Osteocyte (in vitro differentiated cells): ENCODE data around the gene DBNDD1. TPM values are rescaled to one million over a fixed set of nuclear protein-coding genes. Genes with fewer than 3 reads are reported as not detected.

ENCODE experiments used
- DNase-seq: peaks from one replicate; pipeline ENCODE4 v3.0.0; 2021; ENCODE audit warnings: mixed read lengths; ENCODE audit not compliant: unreplicated experiment; ENCODE audit errors: extremely low spot score
- H3K27ac Mint-ChIP-seq: one replicate; pipeline ENCODE4 v1.8.0; 2021; ENCODE audit warnings: mild to moderate bottlenecking, mixed read lengths; ENCODE audit not compliant: unreplicated experiment
- H3K27me3 Mint-ChIP-seq: one replicate; pipeline ENCODE4 v1.8.0; 2021; ENCODE audit warnings: mixed read lengths; ENCODE audit not compliant: unreplicated experiment
- H3K36me3 Mint-ChIP-seq: one replicate; pipeline ENCODE4 v1.8.0; 2021; ENCODE audit warnings: mixed read lengths; ENCODE audit not compliant: unreplicated experiment
- H3K4me1 Mint-ChIP-seq: one replicate; pipeline ENCODE4 v1.8.0; 2021; ENCODE audit warnings: mixed read lengths; ENCODE audit not compliant: unreplicated experiment
- H3K4me3 Mint-ChIP-seq: one replicate; pipeline ENCODE4 v1.8.0; 2021; ENCODE audit warnings: mild to moderate bottlenecking, moderate library complexity, mixed read lengths; ENCODE audit not compliant: unreplicated experiment
- H3K9me3 Mint-ChIP-seq: one replicate; pipeline ENCODE4 v1.8.0; 2021; ENCODE audit warnings: mixed read lengths; ENCODE audit not compliant: unreplicated experiment
- total RNA-seq: library from RNA; stranded (reverse); gene quantifications from 2 replicates; pipeline ENCODE4 v1.2.1, GENCODE V29; 2021
- TF ChIP-seq, protein P1 (sequence below): fragments of 200-600 bp; sonication (generic); IDR thresholded peaks from 2 replicates; pipeline ENCODE4 v1.5.0; 2021; ENCODE audit warnings: antibody characterized with exemption, mild to moderate bottlenecking, moderate library complexity

Gene DBNDD1
- total RNA-seq, 1 donor from 2014 or later, result 0.78 TPM

DNA sequence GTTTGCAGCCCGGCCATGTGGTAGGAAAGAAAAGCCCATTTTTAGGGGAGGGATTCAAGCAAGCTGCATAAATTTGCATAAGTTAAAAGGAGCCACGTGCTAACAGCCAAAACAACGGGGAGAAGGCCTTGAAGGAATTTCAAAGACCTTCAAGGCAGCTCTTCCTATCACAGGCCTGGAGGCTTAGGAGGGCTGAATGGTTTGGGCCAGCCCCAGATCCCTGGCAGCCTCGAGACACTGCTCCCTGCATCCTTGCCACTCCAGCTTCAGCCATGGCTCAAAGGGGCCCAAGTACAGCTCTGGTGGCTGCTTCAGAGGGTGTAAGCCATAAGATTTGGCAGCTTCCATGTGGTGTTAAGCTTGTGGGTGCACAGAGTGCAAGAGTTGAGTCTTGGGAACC lies 35.3 kb upstream of the DBNDD1 start:
- Mint-ChIP-seq H3K36me3 (peaks cover 5% of the 10 kb centered on the region), H3K4me1 (no peaks in the 10 kb centered on the region), H3K27ac (no peak overlapping the region), H3K27me3 (peaks cover 4% of the 10 kb centered on the region), H3K9me3 (peaks cover 20% of the 10 kb centered on the region), H3K4me3 (no peak overlapping the region)
- TF ChIP-seq, protein P1, sequence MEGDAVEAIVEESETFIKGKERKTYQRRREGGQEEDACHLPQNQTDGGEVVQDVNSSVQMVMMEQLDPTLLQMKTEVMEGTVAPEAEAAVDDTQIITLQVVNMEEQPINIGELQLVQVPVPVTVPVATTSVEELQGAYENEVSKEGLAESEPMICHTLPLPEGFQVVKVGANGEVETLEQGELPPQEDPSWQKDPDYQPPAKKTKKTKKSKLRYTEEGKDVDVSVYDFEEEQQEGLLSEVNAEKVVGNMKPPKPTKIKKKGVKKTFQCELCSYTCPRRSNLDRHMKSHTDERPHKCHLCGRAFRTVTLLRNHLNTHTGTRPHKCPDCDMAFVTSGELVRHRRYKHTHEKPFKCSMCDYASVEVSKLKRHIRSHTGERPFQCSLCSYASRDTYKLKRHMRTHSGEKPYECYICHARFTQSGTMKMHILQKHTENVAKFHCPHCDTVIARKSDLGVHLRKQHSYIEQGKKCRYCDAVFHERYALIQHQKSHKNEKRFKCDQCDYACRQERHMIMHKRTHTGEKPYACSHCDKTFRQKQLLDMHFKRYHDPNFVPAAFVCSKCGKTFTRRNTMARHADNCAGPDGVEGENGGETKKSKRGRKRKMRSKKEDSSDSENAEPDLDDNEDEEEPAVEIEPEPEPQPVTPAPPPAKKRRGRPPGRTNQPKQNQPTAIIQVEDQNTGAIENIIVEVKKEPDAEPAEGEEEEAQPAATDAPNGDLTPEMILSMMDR, result no peak
- no peak for DNase-seq

DNA sequence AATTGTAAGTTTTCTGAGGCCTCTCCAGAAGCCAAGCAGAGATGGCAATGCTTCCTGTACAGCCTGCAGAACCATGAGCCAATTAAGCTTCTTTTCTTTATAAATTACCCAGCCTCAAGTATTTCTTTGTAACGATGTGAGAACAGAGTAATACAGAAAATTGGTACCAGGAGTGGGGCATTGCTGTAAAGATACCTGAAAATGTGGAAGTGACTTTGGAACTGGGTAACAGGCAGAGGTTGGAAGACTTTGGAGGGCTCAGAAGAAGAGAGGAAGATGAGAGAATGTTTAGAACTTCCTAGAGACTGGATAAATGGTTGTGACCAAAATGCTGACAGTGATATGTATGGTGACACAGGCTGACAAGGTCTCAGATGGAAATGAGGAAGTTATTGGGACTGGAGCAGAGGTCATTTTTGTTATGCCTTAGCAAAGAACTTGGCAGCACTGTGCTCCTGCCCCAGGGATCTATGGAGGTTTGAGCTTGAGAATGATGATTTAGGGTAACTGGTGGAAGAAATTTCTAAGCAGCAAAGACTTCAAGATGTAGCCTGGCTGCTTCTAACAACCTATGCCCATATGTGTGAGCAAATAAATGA lies 34.7 kb upstream of the DBNDD1 start:
- H3K4me1 Mint-ChIP-seq, result no peaks in the 10 kb centered on the region
- H3K9me3 Mint-ChIP-seq, result peaks cover 20% of the 10 kb centered on the region
- TF ChIP-seq, protein P1, result no peak
- no peak overlapping the region for H3K27ac Mint-ChIP-seq
- peaks cover 5% of the 10 kb centered on the region for H3K36me3 Mint-ChIP-seq
- H3K27me3 Mint-ChIP-seq, result peaks cover 2% of the 10 kb centered on the region
- DNase-seq, result no peak
- H3K4me3 Mint-ChIP-seq, result no peak overlapping the region

DNA sequence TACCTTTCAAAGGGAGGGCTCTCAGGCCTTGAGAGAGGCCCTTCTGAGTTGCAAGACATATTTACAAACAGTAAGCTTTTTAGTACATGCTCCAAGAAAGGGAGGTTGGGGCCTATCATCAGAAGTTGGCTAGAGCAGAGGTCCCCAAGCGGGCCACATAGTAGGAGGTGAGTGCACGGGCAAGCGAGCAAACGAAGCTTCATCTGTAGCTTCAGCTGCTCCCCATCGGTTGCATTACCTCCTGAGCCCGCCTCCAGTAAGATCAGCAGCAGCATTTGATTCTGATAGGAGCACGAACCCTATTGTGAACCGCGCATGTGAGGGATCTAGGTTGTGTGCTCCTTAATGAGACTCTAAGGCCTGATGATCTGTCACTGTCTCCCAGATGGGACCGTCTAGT lies 31.7 kb upstream of the DBNDD1 start:
- H3K27me3 Mint-ChIP-seq, result no peaks in the 10 kb centered on the region
- no peak overlapping the region for H3K4me3 Mint-ChIP-seq
- TF ChIP-seq, protein P1, result no peak
- peaks cover 8% of the 10 kb centered on the region for H3K4me1 Mint-ChIP-seq
- no peak overlapping the region for H3K27ac Mint-ChIP-seq
- peaks cover 5% of the 10 kb centered on the region for H3K36me3 Mint-ChIP-seq
- H3K9me3 Mint-ChIP-seq, result peaks cover 20% of the 10 kb centered on the region
- DNase-seq, result no peak

DNA sequence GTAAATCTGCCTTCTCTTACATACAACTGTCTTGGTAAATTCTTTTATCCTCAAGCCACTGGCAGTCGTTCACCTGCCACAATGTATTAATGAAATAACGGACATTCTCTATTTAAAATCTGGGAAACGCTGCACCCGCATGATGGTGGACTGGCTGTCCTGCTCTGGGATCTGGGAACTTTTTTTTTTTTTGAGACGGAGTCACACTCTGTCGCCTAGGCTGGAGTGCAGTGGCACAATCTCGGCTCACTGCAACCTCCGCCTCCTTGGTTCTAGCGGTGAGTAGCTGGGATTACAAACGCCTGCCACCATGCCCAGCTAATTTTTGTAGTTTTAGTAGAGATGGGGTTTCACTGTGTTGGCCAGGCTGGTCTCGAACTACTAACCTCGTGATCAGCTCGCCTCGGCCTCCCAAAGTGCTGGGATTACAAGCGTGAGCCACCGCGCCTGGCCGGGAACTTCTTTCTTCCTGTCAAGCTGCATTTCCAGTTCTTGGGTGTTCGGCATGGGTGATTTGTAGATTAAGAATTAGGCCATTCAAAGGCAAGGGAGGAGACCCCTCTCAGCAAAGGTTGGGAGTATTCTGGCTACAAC lies 29.6 kb upstream of the DBNDD1 start:
- TF ChIP-seq, protein P1, result no peak
- Mint-ChIP-seq H3K9me3 (peaks cover 7% of the 10 kb centered on the region), H3K27me3 (no peaks in the 10 kb centered on the region), H3K27ac (no peak overlapping the region), H3K4me3 (no peak overlapping the region), H3K4me1 (peaks cover 8% of the 10 kb centered on the region), H3K36me3 (peaks cover 2% of the 10 kb centered on the region)
- no peak for DNase-seq

DNA sequence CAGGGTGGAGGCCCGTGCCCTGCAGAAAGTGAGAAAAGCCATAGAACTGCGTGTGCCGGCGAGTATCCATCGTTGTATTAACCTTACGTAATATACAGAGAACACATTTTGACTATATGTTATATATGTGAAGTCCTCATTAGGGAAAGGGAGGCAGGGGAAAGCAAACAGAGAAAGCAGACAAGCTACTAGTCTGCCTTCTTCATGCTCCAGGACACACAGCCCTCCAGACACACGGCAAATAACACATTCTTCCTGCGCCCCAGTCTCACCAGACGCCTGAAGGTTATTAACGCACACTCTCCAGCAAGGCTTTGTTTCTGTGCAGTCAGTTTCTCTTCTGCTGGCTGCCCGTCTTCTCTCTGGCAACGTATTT lies 29.1 kb upstream of the DBNDD1 start:
- Mint-ChIP-seq H3K27ac (no peak overlapping the region), H3K36me3 (peaks cover 2% of the 10 kb centered on the region), H3K4me3 (no peak overlapping the region), H3K27me3 (no peaks in the 10 kb centered on the region), H3K9me3 (peaks cover 5% of the 10 kb centered on the region), H3K4me1 (peaks cover 8% of the 10 kb centered on the region)
- TF ChIP-seq, protein P1, result no peak
- DNase-seq, result no peak
